ENCODE measurements around the gene RNU5D-1.

DNA sequence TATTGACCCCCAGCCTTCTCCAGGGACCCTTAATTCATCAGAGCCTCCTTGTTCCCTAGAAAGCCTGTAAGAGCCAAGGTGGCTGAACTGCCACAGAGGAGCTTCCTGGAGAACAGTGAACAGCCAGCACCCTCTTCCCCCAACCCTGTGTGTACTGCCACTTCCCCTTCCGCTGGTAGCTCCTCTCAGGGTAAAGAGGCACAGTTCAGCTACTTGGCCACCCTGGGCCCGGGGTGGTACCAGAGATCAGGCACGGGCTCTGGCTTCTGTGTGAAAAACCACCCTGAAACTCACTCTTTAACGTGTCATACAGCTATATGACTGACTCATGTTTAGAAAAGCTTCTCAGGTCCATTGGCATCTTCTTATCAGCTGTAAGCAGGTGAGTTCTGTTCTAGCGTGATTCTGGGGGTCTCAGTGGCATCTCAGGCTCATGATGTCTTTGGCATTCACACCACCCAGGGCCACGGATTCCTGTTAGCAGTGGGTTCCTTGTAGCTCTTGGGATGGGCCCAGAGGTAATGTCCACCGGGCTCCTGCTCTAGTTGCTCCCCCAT is 34.1 kb downstream of the RNU5D-1 start:
- TF ChIP-seq, protein P1, sequence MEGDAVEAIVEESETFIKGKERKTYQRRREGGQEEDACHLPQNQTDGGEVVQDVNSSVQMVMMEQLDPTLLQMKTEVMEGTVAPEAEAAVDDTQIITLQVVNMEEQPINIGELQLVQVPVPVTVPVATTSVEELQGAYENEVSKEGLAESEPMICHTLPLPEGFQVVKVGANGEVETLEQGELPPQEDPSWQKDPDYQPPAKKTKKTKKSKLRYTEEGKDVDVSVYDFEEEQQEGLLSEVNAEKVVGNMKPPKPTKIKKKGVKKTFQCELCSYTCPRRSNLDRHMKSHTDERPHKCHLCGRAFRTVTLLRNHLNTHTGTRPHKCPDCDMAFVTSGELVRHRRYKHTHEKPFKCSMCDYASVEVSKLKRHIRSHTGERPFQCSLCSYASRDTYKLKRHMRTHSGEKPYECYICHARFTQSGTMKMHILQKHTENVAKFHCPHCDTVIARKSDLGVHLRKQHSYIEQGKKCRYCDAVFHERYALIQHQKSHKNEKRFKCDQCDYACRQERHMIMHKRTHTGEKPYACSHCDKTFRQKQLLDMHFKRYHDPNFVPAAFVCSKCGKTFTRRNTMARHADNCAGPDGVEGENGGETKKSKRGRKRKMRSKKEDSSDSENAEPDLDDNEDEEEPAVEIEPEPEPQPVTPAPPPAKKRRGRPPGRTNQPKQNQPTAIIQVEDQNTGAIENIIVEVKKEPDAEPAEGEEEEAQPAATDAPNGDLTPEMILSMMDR (IDR thresholded peaks at IDR 0.05): no peak
- TF ChIP-seq POLR2AphosphoS5 (IDR thresholded peaks at IDR 0.05) (no peak), EP300 (IDR thresholded peaks at IDR 0.05) (no peak)

Data from suprapubic skin (tissue), 4 donors.